Dermis microvascular lymphatic vessel endothelial cell (primary cell): ENCODE data around the gene SURF1. TPM values are rescaled to one million over a fixed set of nuclear protein-coding genes. Genes with fewer than 3 reads are reported as not detected.
"Not testable (repeated sequence)": the region's sequence is repeated elsewhere in the genome, so short reads cannot be mapped to it uniquely, and the experiment has no call there.

Experiments
- DNase-seq, 2 donors: peaks; one replicate each; pipeline versions ENCODE4 v3.0.0 to v3.0.0-alpha.2; 2010; ENCODE audit warnings: low read depth in 2 of 2
- total RNA-seq: library from RNA; depleted of rRNA; stranded (reverse); fragments of >200 nt; gene quantifications from 2 replicates; pipeline ENCODE4 v1.2.1, GENCODE V29; 2014

Gene SURF1
- total RNA-seq, 1 donor from 2014 or later: 21.6 TPM

- DNase-seq: no peak
These were observed 11.3 kb downstream of the SURF1 start for GRCh38 chr9:133344979-133345378.

- DNase-seq: no peak
These were observed 12.2 kb downstream of the SURF1 start for GRCh38 chr9:133344071-133344470.

- DNase-seq: no peak
These were observed 13.7 kb downstream of the SURF1 start for GRCh38 chr9:133342570-133342969.

DNA sequence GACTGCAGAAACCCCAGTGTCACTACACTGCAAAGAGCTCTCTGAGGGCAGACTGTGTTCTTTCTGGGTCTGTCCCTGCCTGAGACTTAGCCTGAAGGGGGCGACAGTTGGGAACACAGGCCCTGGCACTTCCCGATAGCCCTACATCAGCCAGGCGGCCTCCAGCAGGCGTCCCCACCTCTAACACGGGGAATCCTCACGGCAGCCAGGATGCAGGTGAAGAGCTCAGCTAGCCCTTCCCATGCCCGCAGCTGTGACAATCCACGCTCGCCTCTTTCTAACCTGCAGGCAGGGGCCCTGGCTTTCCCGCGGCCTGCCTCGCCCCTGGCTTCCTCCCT, 14.2 kb downstream of the SURF1 start:
- peak in 1 of 2 donors; percentile 19 for DNase-seq

GRCh38 chr9:133341369-133342068, 14.8 kb downstream of the SURF1 start:
- no peak for DNase-seq

- no peak for DNase-seq
These were observed 15.4 kb downstream of the SURF1 start for GRCh38 chr9:133340916-133341315.

DNA sequence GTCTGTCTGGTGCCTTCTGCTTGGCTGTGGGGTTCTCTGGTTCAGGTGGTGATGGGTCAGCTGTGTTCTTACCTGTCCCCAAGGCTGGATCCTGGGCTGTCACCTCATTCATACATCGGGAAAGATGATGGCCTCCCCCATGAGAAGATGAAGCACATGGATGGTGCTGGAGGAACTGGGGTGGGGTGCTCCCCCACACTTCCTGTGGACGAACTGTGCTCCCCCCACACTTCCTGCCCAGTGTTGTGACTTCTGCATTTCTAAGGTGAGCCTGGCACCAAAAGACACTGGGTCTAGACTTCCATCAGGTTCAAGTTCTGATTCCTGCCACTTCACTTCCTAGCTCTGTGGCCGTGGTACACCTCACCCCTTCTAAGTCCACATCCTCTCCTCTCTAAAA, 16.0 kb downstream of the SURF1 start:
- DNase-seq: no peak

GRCh38 chr9:133339641-133340040, 16.6 kb downstream of the SURF1 start:
- DNase-seq: no peak

DNA sequence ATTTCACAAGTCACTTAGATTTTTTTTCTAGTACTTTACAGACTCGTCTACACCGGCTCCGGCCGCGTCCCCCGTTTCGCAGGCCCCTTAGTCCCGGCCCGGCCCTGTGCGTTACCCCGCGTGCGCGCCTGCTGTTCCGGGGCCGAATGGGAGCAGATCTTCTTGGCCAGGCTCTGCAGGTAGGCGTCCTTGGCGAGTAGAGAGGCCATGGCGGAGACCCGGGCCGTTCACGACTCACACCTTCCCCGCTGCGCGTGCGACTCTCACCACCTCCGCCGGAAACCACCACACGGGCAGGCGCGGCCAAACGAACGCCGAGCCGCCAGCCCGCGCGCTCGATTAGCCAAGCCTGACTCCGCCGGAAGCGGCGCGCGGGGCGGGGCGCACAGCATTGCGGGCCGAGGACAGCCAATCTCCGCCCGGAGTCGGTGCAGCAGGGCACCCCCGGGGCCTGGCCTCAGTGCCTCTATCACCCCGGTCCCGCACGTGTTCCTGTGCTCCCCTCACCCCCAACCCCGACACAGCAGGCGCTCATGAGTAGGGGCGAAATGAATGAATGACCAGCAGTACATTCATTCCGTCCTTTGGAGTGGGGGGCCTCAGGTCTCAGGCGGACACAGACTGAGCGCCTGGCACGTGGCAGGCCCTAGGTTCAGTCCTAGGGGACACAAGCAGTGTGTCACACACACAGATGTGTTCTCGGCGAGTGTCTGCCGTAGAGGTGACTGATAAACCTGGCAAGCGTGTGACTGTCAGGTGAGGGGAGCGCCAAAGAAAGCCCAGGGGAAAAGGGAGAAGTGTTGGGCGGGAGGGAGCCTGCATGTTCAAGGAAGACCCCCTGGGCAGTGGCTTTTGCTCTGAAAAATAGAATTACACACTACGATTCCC, 20.1 kb downstream of the SURF1 start, which contains the start of gene SURF6:
Gene SURF6 (minus strand): TSS at position 265 of the 888 bp plus-strand sequence. CDS start 56 bp downstream, at position 209.
- peak; percentile 75 to 92 for DNase-seq

DNA sequence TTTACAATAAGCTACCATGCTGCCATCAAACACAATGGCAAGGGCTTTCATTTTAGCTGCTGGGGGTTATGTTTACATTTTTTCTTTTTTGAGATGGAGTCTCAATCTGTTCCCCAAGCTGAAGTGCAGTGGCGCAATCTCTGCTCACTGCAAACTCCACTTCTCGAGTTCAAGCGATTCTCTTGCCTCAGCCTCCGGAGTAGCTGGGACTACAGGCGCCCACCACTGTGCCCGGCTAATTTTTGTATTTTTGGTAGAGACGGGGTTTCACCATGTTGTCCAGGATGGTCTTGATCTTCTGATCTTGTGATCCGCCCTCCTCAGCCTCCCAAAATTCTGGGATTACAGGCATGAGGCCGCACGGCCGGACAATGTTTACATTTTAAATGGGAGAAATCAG, 21.4 kb downstream of the SURF1 start:
- DNase-seq: not testable (repeated sequence)

GRCh38 chr9:133334161-133334560, 22.1 kb downstream of the SURF1 start:
- DNase-seq: no peak

- no peak for DNase-seq
These were observed 22.7 kb downstream of the SURF1 start for GRCh38 chr9:133333566-133333965.

DNA sequence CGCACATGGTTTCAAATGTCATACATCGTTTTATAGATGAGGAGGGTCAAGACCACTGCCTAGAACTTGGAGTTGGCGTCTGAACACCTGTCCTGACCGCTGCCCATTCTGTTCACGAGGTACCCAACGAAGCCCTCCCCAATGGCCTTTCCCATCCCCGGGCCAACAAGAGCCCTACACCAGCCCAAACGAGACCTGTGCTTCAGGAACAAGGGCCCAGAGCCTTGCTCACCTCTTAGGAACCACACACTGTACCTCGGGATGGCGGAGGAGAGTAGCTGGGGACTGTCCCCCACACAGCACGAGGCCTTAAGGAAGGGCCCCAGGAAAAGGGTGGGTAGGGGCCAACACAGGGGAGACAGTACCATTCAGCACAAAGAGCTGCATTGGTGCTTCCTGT, 23.3 kb downstream of the SURF1 start:
- no peak for DNase-seq

DNA sequence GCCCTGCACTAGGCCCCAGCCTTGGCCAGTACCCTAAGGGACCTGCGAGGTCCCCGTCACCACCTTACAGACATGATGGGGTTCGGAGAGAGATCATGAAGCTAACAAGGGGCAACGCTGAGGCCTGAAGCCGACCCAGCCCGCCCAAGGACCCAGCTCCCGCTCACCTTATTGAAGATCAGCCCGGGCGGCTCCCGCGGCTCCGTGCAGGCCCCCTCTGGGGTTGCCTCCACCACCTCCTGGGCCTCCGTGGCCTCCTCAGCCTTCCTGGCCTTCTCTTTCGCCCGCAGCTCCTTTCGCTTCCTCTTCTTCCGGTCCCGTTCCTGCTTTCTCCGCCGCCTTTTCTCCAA, 23.9 kb downstream of the SURF1 start:
- DNase-seq: no peak

DNA sequence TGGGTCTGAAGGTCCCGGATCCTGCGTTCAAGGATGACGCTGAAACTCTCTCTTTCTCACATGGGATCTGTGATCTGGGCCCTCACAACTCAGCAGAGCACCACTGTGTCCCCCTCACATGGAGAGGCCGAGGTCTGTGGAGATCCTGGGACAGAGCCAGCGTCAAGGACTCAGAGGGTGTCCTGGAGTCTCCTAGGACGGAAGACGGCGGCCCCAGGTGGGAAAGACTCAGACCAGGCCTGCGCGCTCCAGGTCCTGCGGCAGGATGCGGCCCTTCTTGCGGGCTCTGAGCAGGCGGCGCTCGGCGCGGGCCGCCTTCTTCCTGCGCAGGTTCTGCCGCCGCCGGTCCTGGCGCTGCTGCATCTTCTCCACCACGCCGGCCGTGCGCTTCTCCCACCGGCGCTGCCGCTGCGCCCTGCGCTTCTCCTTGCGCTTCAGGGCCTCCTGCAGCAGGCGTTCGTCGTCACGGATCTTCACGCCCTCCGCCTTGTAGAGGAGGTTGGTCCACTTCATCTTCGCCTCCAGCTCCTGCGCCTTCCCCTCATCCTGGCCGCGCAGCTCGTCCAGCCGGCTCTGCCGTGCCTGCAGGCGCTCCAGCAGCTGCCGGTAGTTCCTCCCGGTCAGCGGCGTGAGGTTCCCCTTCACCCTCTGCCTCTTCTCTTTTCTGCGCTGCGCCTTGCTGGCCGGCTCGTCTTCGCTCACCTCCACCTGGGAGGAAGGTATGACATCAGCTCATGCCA, 24.5 kb downstream of the SURF1 start:
- no peak for DNase-seq

DNA sequence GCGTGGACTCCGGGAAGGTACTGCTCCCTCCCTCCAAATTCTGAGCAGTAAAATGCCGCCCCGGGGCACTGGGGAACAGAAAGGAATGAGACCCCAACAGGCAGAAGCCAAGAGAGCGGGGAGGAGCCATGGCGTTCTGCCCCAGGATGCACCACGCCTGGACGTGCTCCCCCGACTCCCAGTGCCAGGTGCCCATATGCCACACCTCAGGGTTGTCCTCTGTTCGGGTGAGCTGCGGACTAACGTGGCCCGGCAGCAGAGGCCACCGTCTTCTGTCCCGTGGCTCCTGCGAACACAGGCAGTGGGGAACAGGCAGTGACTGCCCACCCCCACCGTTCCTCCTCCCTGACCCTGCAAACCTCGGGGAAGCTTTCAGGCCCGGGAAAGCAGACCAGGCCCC, 25.1 kb downstream of the SURF1 start:
- no peak for DNase-seq

GRCh38 chr9:133329306-133330156, 26.8 kb downstream of the SURF1 start:
- peak in 1 of 2 donors; percentile 23 for DNase-seq

DNA sequence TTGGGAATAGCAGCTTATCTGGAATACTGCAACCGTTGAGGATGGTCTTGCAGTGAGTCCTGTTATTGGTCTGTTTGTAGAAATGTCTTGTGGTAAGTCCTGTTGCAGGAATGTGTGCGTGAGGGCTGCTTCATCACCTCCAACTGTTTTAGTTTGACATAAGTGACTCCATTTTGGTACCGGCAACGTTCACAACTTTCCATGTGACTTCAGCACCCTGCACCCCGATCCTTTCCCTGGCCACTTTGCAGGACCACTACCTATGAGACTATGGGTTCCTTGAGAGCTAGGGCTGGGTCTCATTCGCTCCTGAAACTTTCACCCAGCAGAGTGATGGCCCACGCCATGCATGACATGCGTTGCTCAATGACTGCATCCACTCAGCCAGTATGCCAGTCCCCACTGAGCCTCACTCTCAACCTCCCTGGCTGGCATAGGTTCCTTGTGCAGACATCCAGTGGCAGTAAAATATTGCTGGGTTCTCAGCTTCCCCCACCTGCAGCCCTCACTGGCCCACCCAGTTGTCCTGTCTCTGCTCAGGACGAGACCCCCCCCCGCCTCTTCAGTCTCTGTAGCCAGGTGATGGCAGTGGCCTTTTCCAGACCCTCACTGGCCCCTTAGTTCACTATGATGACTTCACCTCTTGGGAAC, 28.3 kb downstream of the SURF1 start:
- DNase-seq: no peak

GRCh38 chr9:133327021-133327420, 29.3 kb downstream of the SURF1 start:
- DNase-seq: not testable (repeated sequence)

DNA sequence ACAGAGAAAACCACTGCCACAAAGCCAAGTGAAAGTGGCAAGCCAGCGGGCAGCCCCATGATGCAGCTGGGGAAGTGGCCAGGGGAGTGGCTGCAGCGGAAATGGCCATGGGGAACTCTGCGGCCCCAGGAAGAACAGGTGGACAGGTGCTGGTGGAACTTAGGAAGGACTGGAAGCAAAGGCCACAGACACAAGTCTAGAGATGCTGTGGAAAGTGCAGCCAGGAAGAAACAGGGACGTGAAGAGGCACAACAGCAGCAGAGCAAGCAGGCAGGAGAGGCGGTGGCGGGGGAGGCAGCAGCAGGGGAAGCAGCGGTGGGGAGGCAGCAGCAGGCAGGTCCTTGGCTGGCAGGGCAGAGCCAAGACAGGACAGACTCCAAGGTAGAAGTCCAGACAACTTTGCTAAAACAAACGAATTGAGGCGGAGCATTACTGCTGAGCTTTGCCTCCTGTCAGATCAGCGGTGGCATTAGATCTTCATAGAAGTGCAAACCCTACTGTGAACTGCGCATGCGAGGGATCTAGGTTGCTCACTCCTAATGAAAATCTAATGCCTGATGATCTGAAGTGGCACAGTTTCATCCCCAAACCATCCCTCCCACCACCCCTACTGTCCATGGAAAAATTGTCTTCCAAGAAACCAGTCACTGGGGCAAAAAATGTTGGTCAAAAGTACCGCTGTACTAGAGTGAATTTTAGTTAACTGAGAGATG, 32.1 kb downstream of the SURF1 start:
- DNase-seq: no peak
